Myocyte (in vitro differentiated cells): ENCODE data around the gene MTMR6. TPM values are rescaled to one million over a fixed set of nuclear protein-coding genes. Genes with fewer than 3 reads are reported as not detected.

Experiments used
- DNase-seq: peaks from one replicate; pipeline ENCODE4 v3.0.0-alpha.2; 2012; ENCODE audit warnings: low read depth
- total RNA-seq: library from RNA; depleted of rRNA; stranded (reverse); fragments of >200 nt; gene quantifications from 2 replicates; pipeline ENCODE4 v1.2.3, GENCODE V29; 2014

Gene MTMR6
- total RNA-seq, 1 donor from 2014 or later, result 20.1 TPM

DNA sequence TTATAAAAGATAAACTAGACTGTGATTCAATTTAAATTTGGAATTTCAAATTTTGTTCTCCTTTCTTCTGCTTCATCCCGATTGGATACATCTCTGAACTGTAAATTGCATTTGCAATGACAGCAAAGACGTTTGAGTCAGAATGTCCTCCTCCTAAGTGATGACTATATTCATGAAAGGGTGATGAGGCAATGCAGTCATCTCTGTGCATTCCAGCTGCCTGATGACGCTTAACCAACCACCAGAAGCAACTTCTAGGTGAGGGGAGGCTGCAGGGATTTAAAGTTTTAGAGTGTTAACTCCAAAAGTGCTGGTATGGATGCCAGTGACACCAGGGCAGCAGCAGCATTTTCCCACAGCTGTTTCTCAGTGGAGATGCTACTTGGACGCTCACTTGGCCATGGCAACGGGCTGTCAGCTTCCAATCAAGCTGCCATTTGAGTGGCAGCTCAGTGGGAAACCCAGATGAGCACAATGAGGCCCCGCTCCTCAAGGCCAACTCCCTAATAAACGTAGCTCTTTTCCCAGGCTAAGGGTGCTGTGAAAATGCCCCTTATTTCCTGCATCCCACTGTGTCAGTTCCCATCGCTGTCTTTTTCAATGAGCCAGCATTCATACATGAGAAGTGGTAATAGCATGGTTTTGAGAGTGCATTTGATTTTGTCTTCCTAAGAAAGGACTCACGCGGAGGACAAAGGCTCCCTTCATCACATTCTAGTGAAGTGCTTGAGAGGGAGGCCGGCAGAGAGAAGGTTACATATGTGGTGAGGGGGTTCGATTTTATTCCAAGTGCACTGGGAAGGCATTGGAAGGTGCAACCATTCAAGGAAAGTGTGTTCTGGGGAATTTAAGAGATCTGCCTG, 70.0 kb downstream of the MTMR6 start:
- no peak for DNase-seq

GRCh38 chr13:25215253-25215575, 72.1 kb downstream of the MTMR6 start:
- DNase-seq, result no peak

DNA sequence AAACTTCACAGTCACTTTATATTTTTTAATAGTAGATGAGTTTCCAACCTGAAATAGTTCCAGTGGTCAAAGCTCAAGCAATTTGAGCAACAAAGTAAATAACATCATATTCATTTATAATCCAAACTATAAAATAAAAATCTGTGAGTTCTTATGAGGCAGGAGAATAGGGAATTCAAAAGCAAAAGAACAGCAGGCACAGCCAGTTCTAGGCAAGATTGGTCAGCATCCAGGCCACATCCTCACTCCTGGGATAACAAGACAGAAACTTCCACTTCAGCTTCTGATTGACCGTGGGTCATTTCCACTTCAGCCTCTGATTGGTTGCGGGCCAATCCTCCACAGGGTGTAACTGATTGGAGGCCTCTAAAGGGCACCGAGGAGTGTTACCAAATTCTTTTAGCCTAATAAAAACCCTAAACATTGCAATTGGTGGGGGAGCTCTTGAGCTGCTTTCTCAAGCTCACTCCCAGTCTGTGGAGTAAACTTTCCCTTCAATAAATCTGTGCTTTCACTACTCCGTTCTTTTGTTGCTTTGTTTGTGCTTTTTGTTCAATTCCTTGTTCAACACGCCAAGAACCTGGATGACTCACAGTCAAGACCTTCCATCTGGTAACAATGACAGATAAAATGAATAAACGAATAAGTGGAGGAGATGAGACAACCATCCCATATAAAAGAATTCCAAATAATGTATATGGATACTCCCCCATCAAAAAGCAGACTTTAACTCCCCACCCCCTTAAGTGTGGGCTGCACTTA, 72.6 kb downstream of the MTMR6 start:
- DNase-seq, result peak; percentile 63

DNA sequence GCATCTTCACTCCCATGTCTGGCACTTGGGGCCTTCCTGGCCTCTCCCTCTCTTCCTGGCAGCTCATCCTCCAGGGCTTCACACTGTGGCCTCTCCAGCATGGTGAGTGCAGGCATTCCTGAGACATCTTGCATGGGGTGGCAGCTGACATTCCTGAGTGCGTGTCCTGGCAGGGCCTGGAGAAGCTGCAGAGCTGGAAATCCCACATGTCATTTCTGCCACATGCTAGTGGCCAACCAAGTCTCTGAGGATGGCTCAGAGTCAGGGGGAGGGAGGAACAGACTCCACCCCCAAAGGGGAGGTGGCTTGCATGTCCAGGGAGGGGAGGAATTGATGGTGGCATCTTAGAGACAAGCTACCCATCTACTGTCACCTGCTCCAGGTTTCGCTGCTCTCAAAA, 73.6 kb downstream of the MTMR6 start:
- DNase-seq, result peak; percentile 95

DNA sequence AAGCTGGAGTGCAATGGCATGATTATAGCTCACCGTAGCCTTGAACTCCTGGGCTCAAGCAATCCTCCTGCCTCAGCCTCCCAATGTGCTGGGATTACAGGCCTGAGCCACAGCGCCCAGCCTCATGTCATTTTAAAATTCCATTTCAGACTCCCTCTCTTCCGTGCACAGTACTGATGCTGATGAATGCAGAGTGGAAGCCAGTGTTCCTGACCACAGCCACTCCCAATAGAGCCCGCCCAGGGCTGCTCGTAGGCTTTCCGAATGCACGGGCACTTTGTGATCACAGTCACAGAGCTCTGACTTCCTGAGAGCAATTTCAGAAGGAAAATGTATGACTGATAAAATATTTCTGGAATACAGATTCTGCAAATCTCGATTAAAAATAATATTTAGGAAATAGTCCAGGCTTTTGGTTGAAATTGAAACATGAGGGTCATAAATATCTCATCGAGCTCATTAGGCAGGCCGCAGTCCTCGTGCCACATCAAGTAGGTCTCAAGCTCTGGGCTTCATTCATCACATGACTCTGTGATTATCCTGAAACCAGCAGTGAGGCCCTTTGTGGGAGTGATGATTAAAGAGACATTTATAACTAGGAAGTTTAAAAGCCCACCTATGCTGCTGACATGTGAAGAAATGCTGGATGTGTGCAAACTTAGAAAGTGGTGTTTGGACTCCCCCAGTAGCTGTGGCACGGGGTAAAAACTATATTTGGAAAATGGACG, 76.3 kb downstream of the MTMR6 start:
- DNase-seq, result no peak

GRCh38 chr13:25207291-25207810, 79.9 kb downstream of the MTMR6 start:
- DNase-seq, result no peak

DNA sequence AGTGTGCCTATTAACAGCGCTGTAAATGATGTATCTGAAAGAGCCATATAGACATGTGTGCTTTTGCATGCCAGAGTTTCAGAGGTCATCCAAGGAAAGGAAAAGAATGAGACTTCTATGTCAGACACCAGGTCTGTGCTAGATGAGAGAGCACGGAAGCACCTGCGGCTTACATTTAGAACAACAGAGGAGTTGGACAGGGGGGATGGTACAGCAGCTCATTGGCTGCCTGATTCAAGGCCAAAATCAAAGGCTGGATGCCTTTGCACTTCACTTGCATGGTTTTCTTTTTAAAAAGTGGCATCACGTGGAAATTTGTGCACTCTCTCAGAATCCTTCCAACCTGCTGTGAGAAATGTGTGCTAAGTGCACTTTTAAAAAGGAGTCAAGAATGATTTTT, 82.4 kb downstream of the MTMR6 start:
- DNase-seq, result no peak

GRCh38 chr13:25203127-25203740, 84.1 kb downstream of the MTMR6 start:
- DNase-seq, result peak; percentile 33

DNA sequence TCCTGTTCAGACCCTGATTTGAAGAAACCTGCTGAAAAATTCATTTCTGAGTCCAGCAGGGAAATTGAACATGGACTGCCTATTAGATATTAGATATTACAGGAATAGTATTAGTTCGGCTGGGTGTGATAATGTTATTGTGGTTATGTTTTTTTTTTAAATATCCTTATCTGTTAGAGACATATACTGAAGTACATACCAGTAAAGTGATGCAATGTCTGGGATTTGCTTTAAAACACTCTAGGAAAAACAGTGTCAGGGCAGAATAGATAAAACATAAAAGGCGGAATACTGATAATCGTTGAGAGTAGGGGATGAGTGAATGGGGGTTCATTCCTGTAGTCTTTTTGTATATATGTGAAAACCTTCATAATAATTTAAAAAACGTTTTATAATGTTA, 86.5 kb downstream of the MTMR6 start:
- no peak for DNase-seq

DNA sequence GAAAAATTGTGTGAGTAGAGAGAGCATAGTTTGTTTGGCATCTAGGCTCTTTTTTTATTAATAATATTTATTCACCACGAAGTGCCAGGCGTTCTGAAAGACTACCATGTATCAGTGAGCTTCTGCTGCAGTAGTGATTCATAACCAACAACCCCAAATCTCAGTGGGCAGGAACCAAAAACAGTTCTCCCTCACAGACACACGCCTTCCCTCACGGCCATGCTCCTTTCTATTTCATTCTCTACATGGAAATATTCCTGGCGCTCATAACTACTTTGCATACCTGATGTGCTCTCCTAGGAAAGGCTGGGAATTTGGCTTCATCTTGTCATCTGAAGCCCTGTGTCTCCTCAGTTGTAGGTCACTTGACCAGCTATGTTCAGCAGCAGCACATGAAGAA, 88.6 kb downstream of the MTMR6 start:
- no peak for DNase-seq

DNA sequence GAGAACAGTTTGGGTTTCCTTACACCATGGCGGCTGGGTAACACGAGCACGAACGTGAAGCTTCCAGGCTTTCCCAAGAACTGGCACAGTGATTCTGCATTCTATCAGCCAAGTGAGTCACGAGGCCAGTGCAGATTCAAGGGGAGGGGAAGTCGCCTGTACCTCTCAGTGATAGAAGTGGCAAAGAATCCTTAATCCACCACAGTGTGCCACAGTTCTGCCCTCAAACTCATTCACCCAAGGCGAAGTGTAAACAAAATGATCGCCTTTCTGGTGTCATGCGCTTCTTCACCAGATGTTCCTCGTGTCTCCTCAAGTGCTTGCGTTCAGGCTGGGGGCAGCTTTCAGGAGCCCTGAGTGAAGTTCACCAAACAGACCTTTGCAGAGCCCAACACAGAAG, 90.3 kb downstream of the MTMR6 start:
- DNase-seq, result no peak

Other genes with a start within 250 kb of the MTMR6 start
- gene PABPC3, start 191.4 kb downstream of the MTMR6 start, total RNA-seq, result 0.10 TPM in 1 of 2 replicates, not detected in the other
- gene AMER2, start 115.2 kb downstream of the MTMR6 start, total RNA-seq, result not detected in 2 replicates
- 87.1 and 95.9 TPM in 2 replicates for gene NUP58, start 14.1 kb upstream of the MTMR6 start, total RNA-seq
- gene ATP8A2, start 84.5 kb upstream of the MTMR6 start, total RNA-seq, result 0.62 and 0.86 TPM in 2 replicates